Hypothalamus (tissue), 51 donors: ENCODE results near the gene LITAF.
"Not testable (repeated sequence)": the region's sequence is repeated elsewhere in the genome, so short reads cannot be mapped to it uniquely, and the experiment has no call there.

Source experiments
- DNase-seq, 51 donors: peaks; one replicate each; lab custom pipeline; 2025; lab: John Stamatoyannopoulos, UW

LITAF gene

GRCh38 chr16:11603331-11603750 lies 16.6 kb upstream of the LITAF start:
- no peak for DNase-seq

GRCh38 chr16:11602321-11602720 lies 15.6 kb upstream of the LITAF start:
- no peak for DNase-seq

GRCh38 chr16:11601911-11602310 lies 15.2 kb upstream of the LITAF start:
- no peak for DNase-seq

GRCh38 chr16:11601425-11601824 lies 14.7 kb upstream of the LITAF start:
- no peak for DNase-seq

- DNase-seq = no peak
Measured at GRCh38 chr16:11599579-11599978, 12.9 kb upstream of the LITAF start.

- peak in 1 of 51 donors; percentile 10 for DNase-seq
Measured at GRCh38 chr16:11597235-11598095, 10.7 kb upstream of the LITAF start.

- no peak for DNase-seq
Measured at GRCh38 chr16:11596572-11597226, 10.0 kb upstream of the LITAF start.

GRCh38 chr16:11593581-11593980 lies 6.9 kb upstream of the LITAF start:
- DNase-seq = no peak

- DNase-seq = not testable (repeated sequence)
Measured at GRCh38 chr16:11593076-11593475, 6.4 kb upstream of the LITAF start.

GRCh38 chr16:11591630-11592029 lies 4.9 kb upstream of the LITAF start:
- DNase-seq = not testable (repeated sequence)

- no peak for DNase-seq
Measured at GRCh38 chr16:11589198-11589550, 2.5 kb upstream of the LITAF start.

GRCh38 chr16:11588321-11589197 lies 1.8 kb upstream of the LITAF start:
- DNase-seq = no peak

GRCh38 chr16:11587643-11588247 lies 1.0 kb upstream of the LITAF start:
- peak in 1 of 51 donors; percentile 44 for DNase-seq

- peak in 1 of 51 donors; percentile 46 for DNase-seq
Measured at GRCh38 chr16:11586378-11586855, 302 bp downstream of the LITAF start.

- peak in 20 of 51 donors; percentile 8 to 54 (median 26) for DNase-seq
Measured at GRCh38 chr16:11585460-11586377, 1.0 kb downstream of the LITAF start.

- peak in 2 of 51 donors; percentile 10 to 100 for DNase-seq
Measured at GRCh38 chr16:11583889-11584565, 2.7 kb downstream of the LITAF start.

- no peak for DNase-seq
Measured at GRCh38 chr16:11583166-11583565, 3.6 kb downstream of the LITAF start.

GRCh38 chr16:11582157-11582814 lies 4.4 kb downstream of the LITAF start:
- no peak for DNase-seq
